ENCODE results near the gene SLC39A10. TPM values are rescaled to one million over a fixed set of nuclear protein-coding genes. Genes with fewer than 3 reads are reported as not detected.
"Not testable (repeated sequence)": the region's sequence is repeated elsewhere in the genome, so short reads cannot be mapped to it uniquely, and the experiment has no call there.

Gene SLC39A10
- total RNA-seq, 4 donors from 2014 or later, result 12.5 to 29.3 (median 16.5) TPM

DNA sequence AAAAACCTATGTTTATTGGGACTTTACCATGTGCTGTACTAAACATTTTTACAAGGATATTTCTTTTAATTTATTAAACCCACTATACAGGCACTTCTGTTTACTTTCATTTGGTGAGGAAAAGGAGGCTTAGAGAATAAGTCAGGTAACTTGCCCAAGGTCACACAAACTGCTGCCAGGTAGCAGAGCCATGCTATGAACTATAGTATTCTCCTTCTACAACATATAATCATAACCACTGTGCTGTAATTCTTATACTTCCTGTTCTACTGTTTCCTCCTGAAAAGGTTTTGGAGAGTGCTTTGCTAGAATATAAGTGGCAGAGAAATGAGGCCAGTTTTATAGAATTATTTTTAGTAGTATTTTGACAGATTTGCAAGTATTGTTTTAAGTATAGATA lies 29.5 kb downstream of the SLC39A10 start:
- DNase-seq (ENCODE audit: low spot score) (no peak), ATAC-seq (ENCODE audit: low FRiP score) (no peak)

DNA sequence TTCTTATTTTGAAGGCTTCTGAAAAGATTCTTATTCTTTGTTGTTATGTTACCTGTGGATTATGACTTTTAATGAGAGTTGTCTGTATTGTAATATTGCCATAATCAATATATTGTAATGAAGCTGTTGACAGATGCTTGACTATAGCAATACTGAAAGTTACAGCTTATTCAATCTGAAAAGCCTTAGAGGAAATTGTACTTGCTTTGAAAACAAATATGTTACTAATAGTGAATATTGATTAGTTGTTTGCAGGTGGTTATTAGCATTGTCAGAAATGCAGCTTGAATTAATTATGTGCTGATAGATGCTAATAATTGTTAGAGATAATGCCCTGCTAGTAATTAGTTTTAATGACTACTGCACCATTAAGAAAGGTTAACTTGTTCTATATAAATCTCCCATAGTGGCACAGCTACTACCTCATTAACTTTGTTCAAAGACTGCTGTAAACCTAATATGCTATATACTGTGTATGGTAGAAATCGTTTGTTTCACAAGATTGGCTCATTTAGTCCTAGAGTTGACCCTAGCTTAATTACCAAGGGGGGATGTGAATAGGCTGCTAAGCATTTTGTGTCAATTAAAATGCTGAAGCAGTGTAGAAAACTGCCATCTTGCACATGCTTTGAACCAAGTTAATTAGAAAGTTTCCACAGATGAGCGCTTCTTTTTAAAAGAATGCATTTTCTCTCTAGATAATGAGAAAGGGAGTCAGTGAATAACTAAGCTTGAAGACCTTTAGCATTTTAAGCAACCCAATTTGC lies 30.5 kb downstream of the SLC39A10 start:
- DNase-seq (ENCODE audit: low spot score) (no peak), ATAC-seq (ENCODE audit: low FRiP score) (no peak)
- TF ChIP-seq, protein P1, sequence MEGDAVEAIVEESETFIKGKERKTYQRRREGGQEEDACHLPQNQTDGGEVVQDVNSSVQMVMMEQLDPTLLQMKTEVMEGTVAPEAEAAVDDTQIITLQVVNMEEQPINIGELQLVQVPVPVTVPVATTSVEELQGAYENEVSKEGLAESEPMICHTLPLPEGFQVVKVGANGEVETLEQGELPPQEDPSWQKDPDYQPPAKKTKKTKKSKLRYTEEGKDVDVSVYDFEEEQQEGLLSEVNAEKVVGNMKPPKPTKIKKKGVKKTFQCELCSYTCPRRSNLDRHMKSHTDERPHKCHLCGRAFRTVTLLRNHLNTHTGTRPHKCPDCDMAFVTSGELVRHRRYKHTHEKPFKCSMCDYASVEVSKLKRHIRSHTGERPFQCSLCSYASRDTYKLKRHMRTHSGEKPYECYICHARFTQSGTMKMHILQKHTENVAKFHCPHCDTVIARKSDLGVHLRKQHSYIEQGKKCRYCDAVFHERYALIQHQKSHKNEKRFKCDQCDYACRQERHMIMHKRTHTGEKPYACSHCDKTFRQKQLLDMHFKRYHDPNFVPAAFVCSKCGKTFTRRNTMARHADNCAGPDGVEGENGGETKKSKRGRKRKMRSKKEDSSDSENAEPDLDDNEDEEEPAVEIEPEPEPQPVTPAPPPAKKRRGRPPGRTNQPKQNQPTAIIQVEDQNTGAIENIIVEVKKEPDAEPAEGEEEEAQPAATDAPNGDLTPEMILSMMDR (IDR thresholded peaks at IDR 0.05), result no peak

More for the DNA sequence above, 29.5 kb downstream of the SLC39A10 start:
- TF ChIP-seq, protein P1 (IDR thresholded peaks at IDR 0.05), result no peak

DNA sequence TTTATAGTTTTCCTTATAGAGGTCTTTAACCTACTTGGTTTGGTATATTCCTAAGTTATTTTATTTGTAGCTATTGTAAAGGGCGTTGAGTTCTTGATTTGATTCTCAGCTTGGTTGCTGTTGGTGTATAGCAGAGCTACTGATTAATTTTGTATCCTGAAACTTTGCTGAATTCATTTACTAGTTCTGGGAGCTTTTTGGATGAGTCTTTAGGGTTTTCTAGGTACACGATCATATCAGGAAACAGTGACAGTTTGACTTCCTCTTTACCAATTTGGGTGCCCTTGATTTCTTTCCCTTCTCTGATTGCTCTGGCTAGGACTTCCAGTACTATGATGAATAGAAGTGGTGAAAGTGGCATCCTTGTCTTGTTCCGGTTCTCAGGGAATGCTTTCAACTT lies 35.5 kb downstream of the SLC39A10 start:
- DNase-seq (ENCODE audit: low spot score); ATAC-seq (ENCODE audit: low FRiP score): not testable (repeated sequence)

DNA sequence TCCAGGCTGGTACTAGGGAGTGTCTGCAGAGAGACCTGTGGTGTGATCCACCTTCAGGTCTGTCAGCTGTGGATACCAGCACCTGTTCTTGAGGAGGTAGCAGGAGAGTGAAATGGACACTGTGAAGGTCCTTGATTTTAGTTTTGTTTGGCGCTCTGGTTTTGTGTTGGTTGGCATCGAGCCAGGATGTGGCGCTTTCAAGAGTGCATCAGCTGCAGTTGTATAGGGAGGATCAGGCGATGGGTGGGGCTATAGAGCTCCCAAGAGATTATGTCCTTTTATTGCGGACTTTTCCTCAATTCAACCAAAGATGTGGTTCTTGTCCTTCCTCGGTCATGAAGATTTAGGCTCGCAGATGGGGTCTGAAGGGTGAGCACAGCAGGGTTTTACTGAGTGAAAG lies 37.5 kb downstream of the SLC39A10 start:
- ATAC-seq (ENCODE audit: low FRiP score) (no peak), DNase-seq (ENCODE audit: low spot score) (no peak)
- TF ChIP-seq, protein P1 (IDR thresholded peaks at IDR 0.05), result no peak

DNA sequence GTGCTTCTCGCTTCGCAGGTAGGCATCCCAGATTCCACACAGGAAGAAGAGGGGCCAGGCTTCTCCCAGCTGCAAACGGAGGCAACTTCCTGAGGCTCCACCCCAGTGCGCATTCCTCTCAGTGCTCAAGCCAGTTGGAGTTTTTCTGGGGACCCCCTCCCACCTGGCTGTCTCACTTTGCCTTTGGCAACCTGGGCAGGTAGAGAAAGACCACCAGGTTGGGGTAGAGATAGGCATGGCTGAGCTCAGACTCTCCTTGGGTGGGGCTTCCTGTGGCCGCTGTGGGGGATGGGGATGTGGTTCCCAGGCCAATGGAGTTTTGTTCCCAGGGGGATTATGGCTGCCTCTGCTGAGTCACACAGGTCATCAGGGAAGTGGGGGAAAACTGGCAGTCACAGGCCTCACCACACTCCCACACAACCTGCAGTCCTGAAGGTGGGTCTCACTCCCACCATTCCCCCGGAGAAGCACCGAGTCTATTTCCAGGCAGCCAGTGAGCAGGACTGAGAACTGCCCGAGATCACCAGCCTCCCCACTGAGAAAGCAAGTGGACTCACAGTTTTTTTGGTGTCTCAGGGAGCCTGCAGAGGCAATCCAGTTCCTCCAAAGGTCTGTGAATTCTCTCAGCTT lies 38.1 kb downstream of the SLC39A10 start:
- DNase-seq (ENCODE audit: low spot score) (no peak), ATAC-seq (ENCODE audit: low FRiP score) (no peak)
- TF ChIP-seq, protein P1 (IDR thresholded peaks at IDR 0.05), result no peak

DNA sequence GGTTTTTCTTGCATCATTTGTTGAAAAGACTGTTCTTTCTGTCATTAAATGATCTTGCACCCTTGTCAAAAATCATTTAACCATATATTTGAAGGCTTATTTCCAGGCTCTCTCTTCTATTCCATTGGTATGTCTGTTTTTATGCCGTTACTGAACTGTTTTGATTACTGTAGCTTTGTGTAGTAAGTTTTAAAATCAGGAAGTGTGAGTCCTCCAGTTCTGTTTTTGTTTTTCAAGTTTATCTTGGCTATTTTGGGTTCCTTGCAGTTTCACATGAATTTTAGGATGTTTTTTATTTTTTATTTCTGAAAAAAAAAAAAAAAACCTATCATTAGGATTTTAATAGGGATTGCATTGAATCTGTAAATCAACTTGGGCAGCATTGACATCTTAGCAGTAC lies 39.0 kb downstream of the SLC39A10 start:
- ATAC-seq (ENCODE audit: low FRiP score) (no peak), DNase-seq (ENCODE audit: low spot score) (no peak)
- TF ChIP-seq, protein P1 (IDR thresholded peaks at IDR 0.05), result no peak

DNA sequence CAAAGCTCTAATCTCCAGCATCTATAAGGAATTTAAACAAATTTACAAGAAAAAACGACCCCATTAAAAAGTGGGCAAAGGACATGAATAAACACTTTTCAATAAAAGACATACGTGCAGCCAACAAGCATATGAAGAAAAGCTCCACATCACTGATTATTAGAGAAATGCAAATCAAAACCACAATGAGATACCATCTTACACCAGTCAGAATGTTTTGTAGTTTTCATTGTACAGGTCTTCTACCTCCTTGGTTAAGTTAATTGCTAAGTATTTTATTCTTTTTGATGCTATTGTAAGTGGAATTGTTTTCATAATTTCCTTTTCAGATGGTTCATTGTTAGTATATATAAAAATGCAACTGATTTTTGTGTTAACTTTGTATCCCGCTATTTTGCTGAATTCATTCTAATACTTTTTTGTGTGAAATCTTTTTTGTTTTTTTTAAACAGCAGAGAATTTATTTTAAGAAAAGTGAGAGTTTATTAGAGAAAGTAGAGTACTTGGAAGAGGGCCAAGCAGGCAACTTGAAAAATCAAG lies 40.7 kb downstream of the SLC39A10 start:
- DNase-seq (ENCODE audit: low spot score) (no peak), ATAC-seq (ENCODE audit: low FRiP score) (no peak)
- TF ChIP-seq, protein P1 (IDR thresholded peaks at IDR 0.05), result no peak
